SK-N-SH (cell line): ENCODE results near the gene SRF.

Experiments used
- EP300 ChIP-seq, 2 experiments: IDR thresholded peaks; 2 replicates each; pipeline versions ENCODE4 v1.4.0 to v1.6.1; 2012; ENCODE audit warnings: borderline replicate concordance in 1 of 2, low read depth in 1 of 2, low read length in 1 of 2
- RCOR1 ChIP-seq: fragments of 150-350 bp; IDR thresholded peaks from 2 replicates; pipeline ENCODE4 v1.6.1; 2017; ENCODE audit warnings: antibody characterized with exemption, low read length
- RFX5 ChIP-seq: IDR thresholded peaks from 2 replicates; pipeline ENCODE4 v1.6.1; 2012; ENCODE audit warnings: mild to moderate bottlenecking, improper control_type of control experiment, low read length
- TEAD4 ChIP-seq: IDR thresholded peaks from 2 replicates; pipeline ENCODE4 v1.4.0; 2012; ENCODE audit warnings: mild to moderate bottlenecking, borderline replicate concordance; ENCODE audit not compliant: insufficient read depth
- USF2 ChIP-seq: fragments of 150-350 bp; IDR thresholded peaks from 2 replicates; pipeline ENCODE4 v1.6.1; 2017; ENCODE audit warnings: antibody characterized with exemption, low read length, low read depth, borderline replicate concordance
- TF ChIP-seq, protein P1 (sequence below): fragments of 200-600 bp; sonication (generic); IDR thresholded peaks from 2 replicates; pipeline ENCODE4 v1.6.1; 2017; ENCODE audit warnings: antibody characterized with exemption, mild to moderate bottlenecking, moderate library complexity

DNA sequence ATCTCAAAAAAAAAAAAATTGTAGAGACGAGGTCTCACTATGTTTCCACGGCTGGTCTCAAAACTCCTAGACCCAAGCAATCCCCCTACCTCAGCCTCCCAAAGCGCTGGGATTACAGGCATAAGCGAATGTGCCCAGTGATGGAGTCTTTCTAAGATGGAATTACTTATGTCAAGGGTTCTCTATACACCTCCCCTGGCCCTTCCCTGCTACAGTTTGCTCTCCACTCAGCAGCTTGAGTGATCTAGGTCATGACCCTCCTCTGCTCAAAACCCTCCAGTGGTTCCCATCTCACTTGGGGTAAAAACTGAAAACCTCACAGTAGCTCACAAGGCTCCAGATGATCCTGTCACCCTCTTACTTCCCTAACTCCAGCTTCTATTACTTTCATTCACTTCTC, 60.0 kb downstream of the SRF start:
- TF ChIP-seq EP300 (IDR thresholded peaks at IDR 0.05; ENCODE audit: borderline replicate concordance in 1 of 2, low read depth in 1 of 2, low read length in 1 of 2), result no peak
- no peak for TF ChIP-seq RCOR1
- no peak for TF ChIP-seq RFX5
- TF ChIP-seq, protein P1, sequence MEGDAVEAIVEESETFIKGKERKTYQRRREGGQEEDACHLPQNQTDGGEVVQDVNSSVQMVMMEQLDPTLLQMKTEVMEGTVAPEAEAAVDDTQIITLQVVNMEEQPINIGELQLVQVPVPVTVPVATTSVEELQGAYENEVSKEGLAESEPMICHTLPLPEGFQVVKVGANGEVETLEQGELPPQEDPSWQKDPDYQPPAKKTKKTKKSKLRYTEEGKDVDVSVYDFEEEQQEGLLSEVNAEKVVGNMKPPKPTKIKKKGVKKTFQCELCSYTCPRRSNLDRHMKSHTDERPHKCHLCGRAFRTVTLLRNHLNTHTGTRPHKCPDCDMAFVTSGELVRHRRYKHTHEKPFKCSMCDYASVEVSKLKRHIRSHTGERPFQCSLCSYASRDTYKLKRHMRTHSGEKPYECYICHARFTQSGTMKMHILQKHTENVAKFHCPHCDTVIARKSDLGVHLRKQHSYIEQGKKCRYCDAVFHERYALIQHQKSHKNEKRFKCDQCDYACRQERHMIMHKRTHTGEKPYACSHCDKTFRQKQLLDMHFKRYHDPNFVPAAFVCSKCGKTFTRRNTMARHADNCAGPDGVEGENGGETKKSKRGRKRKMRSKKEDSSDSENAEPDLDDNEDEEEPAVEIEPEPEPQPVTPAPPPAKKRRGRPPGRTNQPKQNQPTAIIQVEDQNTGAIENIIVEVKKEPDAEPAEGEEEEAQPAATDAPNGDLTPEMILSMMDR, result no peak
- no peak for TF ChIP-seq TEAD4
- no peak for TF ChIP-seq USF2
